ENCODE data around the gene CXorf58. TPM values are rescaled to one million over a fixed set of nuclear protein-coding genes. Genes with fewer than 3 reads are reported as not detected.
"Not testable (repeated sequence)": the region's sequence is repeated elsewhere in the genome, so short reads cannot be mapped to it uniquely, and the experiment has no call there.

CXorf58 gene
- polyA plus RNA-seq, 3 donors from 2014 or later, result not detected

GRCh38 chrX:23952984-23953907, 45.4 kb downstream of the CXorf58 start:
- H3K36me3 Mint-ChIP-seq, result no peaks in the 10 kb centered on the region
- peaks cover 24 to 33% of the 10 kb centered on the region in 2 donors for H3K4me1 Mint-ChIP-seq
- no peaks in the 10 kb centered on the region for H3K9me3 Mint-ChIP-seq
- H3K4me3 Mint-ChIP-seq, result peak overlapping the region; percentile 77 to 82 (median 81)
- DNase-seq, result peak; percentile 38 to 47 (median 45)
- H3K27me3 Mint-ChIP-seq (ENCODE audit: low read depth in 3 of 3), result peaks cover 0 to 2% (median 0%) of the 10 kb centered on the region in 3 donors
- peak overlapping the region; percentile 74 to 92 (median 90) for H3K27ac Mint-ChIP-seq

DNA sequence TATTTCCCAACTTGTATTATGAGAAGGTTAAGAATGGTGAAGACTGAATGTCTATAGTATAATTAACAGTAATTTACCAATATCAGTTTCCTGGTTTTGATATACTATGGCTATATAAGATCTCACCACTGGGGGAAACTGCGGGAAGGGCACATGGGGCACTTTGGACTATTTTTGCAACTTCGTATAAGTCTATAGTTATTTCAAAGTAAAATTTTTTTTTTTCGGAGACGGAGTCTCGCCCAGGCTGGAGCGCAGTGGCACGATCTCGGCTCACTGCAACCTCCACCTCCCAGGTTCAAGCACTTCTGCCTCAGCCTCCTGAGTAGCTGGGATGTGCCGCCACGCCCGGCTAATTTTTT, 46.1 kb downstream of the CXorf58 start:
- peaks cover 24 to 33% of the 10 kb centered on the region in 2 donors for H3K4me1 Mint-ChIP-seq
- peaks cover 0 to 2% (median 0%) of the 10 kb centered on the region in 3 donors for H3K27me3 Mint-ChIP-seq (ENCODE audit: low read depth in 3 of 3)
- no peaks in the 10 kb centered on the region for H3K9me3 Mint-ChIP-seq
- H3K4me3 Mint-ChIP-seq, result peak overlapping the region; percentile 77 to 82 (median 81)
- DNase-seq, result peak in 1 of 3 donors; percentile 5
- peak overlapping the region; percentile 74 to 92 (median 90) for H3K27ac Mint-ChIP-seq
- no peaks in the 10 kb centered on the region for H3K36me3 Mint-ChIP-seq

DNA sequence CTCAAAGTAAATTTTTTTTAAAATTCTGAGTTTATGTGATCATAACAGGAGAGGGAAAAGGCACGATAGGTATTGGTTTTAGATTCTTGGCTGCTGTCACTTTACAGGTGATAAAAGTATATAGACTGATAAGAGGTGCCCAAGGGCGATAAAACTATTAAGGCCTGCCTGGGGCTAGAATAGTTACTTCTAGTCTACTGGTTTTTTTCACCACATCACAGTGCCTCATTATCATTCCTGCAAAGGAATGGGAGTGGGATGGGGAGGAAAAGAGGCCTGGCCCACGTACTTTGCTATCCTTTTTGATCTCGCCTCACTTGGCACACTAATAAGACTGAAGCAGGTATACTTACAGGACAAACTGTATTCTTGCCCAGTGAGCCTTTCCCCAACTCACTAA, 46.6 kb downstream of the CXorf58 start:
- Mint-ChIP-seq H3K4me1 (peaks cover 24 to 33% of the 10 kb centered on the region in 2 donors), H3K4me3 (peak overlapping the region in 1 of 5 donors; percentile 9), H3K27me3 (ENCODE audit: low read depth in 3 of 3) (peaks cover 0 to 2% (median 0%) of the 10 kb centered on the region in 3 donors), H3K36me3 (no peaks in the 10 kb centered on the region), H3K27ac (peak overlapping the region in 3 of 6 donors; percentile 31 to 91 (median 62)), H3K9me3 (no peaks in the 10 kb centered on the region)
- no peak for DNase-seq

DNA sequence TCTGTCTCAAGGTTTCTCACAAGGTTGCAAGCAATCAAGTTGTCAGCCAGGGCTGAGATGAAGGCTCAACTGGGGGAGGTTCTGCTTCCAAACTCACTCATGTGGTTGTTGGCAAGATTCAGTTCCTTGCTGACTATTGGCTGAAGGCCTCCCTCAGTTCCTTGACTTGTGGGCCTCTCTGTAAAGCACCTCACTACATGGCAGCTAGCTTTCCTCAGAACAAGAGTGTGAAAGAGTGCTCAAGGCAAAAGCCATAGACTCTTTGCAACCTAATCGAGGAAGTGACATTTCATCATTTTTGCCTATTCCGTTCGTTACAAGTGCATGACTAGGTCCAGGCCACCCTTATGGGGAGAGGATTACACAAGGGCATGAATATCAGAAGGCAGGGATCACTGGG, 52.0 kb downstream of the CXorf58 start:
- Mint-ChIP-seq H3K27ac (no peak overlapping the region), H3K27me3 (ENCODE audit: low read depth in 3 of 3) (peaks cover 0 to 5% (median 0%) of the 10 kb centered on the region in 3 donors), H3K9me3 (no peaks in the 10 kb centered on the region), H3K4me1 (peaks cover 0 to under 1% of the 10 kb centered on the region in 2 donors), H3K4me3 (no peak overlapping the region), H3K36me3 (no peaks in the 10 kb centered on the region)
- no peak for DNase-seq

- no peak overlapping the region for H3K4me3 Mint-ChIP-seq
- H3K9me3 Mint-ChIP-seq, result no peaks in the 10 kb centered on the region
- DNase-seq, result no peak
- no peaks in the 10 kb centered on the region for H3K4me1 Mint-ChIP-seq
- peaks cover 0 to 4% (median 3%) of the 10 kb centered on the region in 3 donors for H3K27me3 Mint-ChIP-seq (ENCODE audit: low read depth in 3 of 3)
- no peaks in the 10 kb centered on the region for H3K36me3 Mint-ChIP-seq
- H3K27ac Mint-ChIP-seq, result no peak overlapping the region
Measured at GRCh38 chrX:23964191-23964590, 56.4 kb downstream of the CXorf58 start.

- not testable (repeated sequence) for H3K27me3 Mint-ChIP-seq (ENCODE audit: low read depth in 3 of 3); H3K27ac Mint-ChIP-seq; H3K36me3 Mint-ChIP-seq; H3K4me1 Mint-ChIP-seq; DNase-seq; H3K4me3 Mint-ChIP-seq; H3K9me3 Mint-ChIP-seq
Measured at GRCh38 chrX:23965630-23966029, 57.8 kb downstream of the CXorf58 start.

GRCh38 chrX:23978491-23978890, 70.7 kb downstream of the CXorf58 start:
- no peak overlapping the region for H3K27ac Mint-ChIP-seq
- peaks cover 4 to 7% (median 5%) of the 10 kb centered on the region in 3 donors for H3K36me3 Mint-ChIP-seq
- peaks cover 0 to 3% (median 0%) of the 10 kb centered on the region in 3 donors for H3K27me3 Mint-ChIP-seq (ENCODE audit: low read depth in 3 of 3)
- no peak overlapping the region for H3K4me3 Mint-ChIP-seq
- no peak for DNase-seq
- H3K4me1 Mint-ChIP-seq, result no peaks in the 10 kb centered on the region
- H3K9me3 Mint-ChIP-seq, result no peaks in the 10 kb centered on the region

GRCh38 chrX:23980011-23980441, 72.2 kb downstream of the CXorf58 start:
- Mint-ChIP-seq H3K9me3 (no peaks in the 10 kb centered on the region), H3K4me3 (no peak overlapping the region), H3K4me1 (no peaks in the 10 kb centered on the region), H3K36me3 (peaks cover 4 to 7% (median 5%) of the 10 kb centered on the region in 3 donors), H3K27ac (no peak overlapping the region), H3K27me3 (ENCODE audit: low read depth in 3 of 3) (peaks cover 0 to 3% (median 2%) of the 10 kb centered on the region in 3 donors)
- no peak for DNase-seq

- Mint-ChIP-seq H3K27me3 (ENCODE audit: low read depth in 3 of 3) (peaks cover 0 to 3% (median 2%) of the 10 kb centered on the region in 3 donors), H3K4me3 (no peak overlapping the region), H3K36me3 (peaks cover 4 to 7% (median 5%) of the 10 kb centered on the region in 3 donors), H3K9me3 (no peaks in the 10 kb centered on the region), H3K27ac (no peak overlapping the region), H3K4me1 (peaks cover 0 to 2% of the 10 kb centered on the region in 2 donors)
- DNase-seq, result no peak
Measured at GRCh38 chrX:23981222-23981621, 73.4 kb downstream of the CXorf58 start.

GRCh38 chrX:23981711-23982110, 73.9 kb downstream of the CXorf58 start:
- Mint-ChIP-seq H3K27ac (peak overlapping the region in 1 of 6 donors; percentile 43), H3K4me3 (no peak overlapping the region), H3K4me1 (peaks cover 0 to 5% of the 10 kb centered on the region in 2 donors), H3K9me3 (no peaks in the 10 kb centered on the region), H3K27me3 (ENCODE audit: low read depth in 3 of 3) (peaks cover 0 to 3% (median 2%) of the 10 kb centered on the region in 3 donors), H3K36me3 (peaks cover 4 to 7% (median 5%) of the 10 kb centered on the region in 3 donors)
- no peak for DNase-seq

GRCh38 chrX:23982891-23983290, 75.1 kb downstream of the CXorf58 start:
- Mint-ChIP-seq H3K36me3 (peaks cover 4 to 10% (median 7%) of the 10 kb centered on the region in 3 donors), H3K27me3 (ENCODE audit: low read depth in 3 of 3) (peaks cover 0 to 3% (median 2%) of the 10 kb centered on the region in 3 donors), H3K9me3 (no peaks in the 10 kb centered on the region), H3K4me1 (peaks cover 0 to 5% of the 10 kb centered on the region in 2 donors), H3K4me3 (no peak overlapping the region), H3K27ac (peak overlapping the region in 1 of 6 donors; percentile 10)
- DNase-seq, result no peak

Other genes starting within 250 kb of the CXorf58 start
- gene PRDX4, start 240.5 kb upstream of the CXorf58 start, polyA plus RNA-seq, result 10 to 100 TPM; 49.1 to 95.2 (median 66.7) TPM
- gene ACOT9, start 164.7 kb upstream of the CXorf58 start, polyA plus RNA-seq, result 10 to 100 TPM in 2 of 3 donors, 1 to 10 TPM in 1; 8.2 to 18.4 (median 17.1) TPM
- 100 to 1,000 TPM; 114 to 196 (median 123) TPM for gene SAT1, start 124.8 kb upstream of the CXorf58 start, polyA plus RNA-seq
- gene APOO, start 68 bp upstream of the CXorf58 start, polyA plus RNA-seq, result 10 to 100 TPM; 18.8 to 23.6 (median 20.7) TPM
- 1 to 10 TPM; 1.6 to 2.4 (median 1.8) TPM for gene KLHL15, start 119.2 kb downstream of the CXorf58 start, polyA plus RNA-seq
- gene EIF2S3, start 146.9 kb downstream of the CXorf58 start, polyA plus RNA-seq, result 10 to 100 TPM; 43.1 to 80.6 (median 79.4) TPM
- 10 to 100 TPM; 27.6 to 46.7 (median 38.6) TPM for gene ZFX, start 241.7 kb downstream of the CXorf58 start, polyA plus RNA-seq